NCI-H2196 (cell line): ENCODE data around the gene BTF3.
A peak's percentile ranks its signal among the peaks of the same experiment; 100 is the strongest.
"Not testable (repeated sequence)": the region's sequence is repeated elsewhere in the genome, so short reads cannot be mapped to it uniquely, and the experiment has no call there.

Experiments
- DNase-seq: peaks from one replicate; lab custom pipeline; 2025; ENCODE audit not compliant: unreplicated experiment; lab: John Stamatoyannopoulos, UW

The BTF3 gene

DNA sequence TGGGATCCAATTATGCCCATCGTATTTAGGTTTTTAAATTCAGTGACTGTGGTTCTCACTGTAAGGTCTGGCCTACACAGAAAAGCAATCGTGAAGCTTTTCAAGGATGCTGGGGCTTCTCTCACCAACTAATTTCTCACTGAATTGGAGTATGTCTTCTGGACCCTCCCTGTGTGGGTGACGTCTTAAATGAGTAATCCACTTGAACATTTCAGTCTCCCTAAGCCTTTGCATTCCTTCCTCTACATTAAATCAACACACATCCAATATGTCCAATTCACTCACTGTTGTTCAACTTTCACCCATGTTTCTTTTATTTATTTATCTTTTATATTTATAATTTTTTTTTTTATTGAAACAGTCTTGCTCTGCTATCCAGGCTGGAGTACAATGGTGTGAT, 12.5 kb upstream of the BTF3 start:
- DNase-seq, result no peak

DNA sequence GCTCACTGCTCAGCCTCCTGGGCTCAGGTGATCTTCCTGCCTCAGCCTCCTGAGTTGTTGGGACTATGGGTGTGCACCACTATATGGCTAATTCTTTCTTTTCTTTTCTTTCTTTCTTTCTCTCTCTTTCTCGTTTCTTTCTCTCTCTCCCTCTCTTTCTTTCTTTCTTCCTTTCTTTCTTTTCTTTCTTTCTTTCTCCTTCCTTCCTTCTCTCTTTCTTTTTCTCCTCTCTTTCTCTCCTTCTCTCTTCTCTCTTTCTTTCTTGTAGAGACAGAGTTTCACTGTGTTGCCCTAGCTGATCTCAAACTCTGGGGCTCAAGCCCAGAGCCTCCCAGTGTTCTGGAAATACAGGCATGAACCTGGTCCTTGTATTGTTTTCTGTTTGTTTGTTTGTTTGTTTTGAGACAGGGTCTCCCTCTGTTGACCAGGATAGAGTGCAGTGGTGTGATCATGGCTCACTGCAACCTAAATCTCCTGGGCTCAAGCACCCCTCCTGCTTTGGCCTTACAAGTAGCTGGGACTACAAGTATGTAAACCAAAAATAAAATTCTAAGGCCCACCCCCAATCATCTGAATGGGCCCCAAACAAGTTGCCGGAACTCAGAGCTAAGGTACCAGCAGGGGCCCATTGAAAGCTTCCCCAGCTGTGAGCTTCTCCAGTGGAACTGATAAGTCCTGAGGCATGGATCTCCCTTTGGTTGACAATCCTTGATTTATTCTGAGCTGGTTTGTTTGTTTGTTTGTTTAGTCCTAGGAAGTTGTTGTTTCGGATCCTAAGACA, 11.9 kb upstream of the BTF3 start:
- DNase-seq, result no peak

DNA sequence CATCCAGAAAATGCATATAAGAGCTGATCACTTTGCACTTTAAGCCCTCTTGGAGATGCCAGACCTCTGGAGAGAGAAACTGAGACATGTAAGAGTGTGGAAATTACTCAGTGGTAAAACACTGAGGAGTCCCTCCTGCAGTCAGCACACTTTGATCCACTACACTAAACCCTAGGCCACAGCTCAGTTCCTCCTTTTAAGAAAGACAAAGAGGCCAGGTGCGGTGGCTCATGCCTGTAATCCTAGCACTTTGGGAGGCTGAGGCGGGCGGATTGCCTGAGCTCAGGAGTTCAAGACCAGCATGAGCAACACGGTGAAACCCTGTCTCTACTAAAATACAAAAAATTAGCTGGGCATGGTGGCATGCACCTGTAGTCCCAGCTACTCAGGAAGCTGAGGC, 11.0 kb upstream of the BTF3 start:
- DNase-seq, result not testable (repeated sequence)

DNA sequence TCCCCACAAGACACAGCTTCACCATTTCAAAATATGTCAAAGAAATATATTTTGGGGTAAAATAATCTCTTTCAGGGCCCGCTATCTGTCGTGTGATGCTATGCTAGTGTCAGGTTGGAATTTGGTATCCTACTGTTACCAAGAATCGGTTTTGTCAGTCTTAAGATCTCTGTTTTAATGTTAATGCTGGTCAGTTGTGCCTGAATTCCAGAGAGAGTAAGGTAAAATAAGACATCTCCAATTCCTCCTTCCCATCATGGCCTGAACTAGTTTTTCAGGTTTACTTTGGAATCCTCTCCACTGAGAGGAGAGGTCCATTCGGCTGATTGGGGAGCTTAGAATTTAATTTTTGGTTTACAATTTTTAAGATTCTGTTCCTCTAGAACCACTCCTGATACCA, 10.4 kb upstream of the BTF3 start:
- no peak for DNase-seq

DNA sequence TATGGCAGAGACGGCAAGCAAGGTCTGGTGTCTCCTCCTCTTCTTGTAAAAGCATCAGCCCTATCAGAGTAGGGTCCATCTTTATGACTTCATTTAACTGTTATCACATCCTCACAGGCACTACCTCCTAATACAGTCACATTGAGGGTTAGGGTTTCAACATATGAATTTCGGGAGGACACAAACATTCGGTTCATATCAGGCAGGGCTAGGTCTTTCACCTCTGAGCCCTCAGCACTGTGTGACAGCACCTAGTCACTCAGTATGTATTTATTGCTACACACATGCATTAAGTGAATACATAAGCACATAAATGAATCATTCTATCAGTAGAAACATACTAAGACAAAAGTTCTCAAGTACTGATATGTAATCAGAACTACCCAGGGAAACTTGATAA, 9.4 kb upstream of the BTF3 start:
- DNase-seq, result no peak

DNA sequence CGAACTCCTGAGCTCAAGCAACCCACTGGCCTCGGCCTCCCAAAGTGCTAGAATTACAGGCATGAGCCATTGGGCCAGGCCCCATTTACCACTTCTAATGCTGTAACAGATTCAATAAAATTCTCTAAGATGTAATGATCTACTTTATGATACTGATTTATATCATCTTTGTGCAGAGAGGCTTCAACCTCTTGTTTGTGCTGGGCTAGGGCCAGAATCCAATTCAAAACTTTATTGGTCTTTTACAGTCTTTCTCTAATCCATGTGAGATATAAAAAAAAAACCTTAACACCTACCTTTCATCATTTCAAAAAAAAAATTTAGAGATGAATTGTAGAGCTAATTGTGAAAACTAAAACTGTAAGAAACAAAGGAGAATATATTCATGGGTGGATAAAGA, 8.2 kb upstream of the BTF3 start:
- DNase-seq, result no peak

DNA sequence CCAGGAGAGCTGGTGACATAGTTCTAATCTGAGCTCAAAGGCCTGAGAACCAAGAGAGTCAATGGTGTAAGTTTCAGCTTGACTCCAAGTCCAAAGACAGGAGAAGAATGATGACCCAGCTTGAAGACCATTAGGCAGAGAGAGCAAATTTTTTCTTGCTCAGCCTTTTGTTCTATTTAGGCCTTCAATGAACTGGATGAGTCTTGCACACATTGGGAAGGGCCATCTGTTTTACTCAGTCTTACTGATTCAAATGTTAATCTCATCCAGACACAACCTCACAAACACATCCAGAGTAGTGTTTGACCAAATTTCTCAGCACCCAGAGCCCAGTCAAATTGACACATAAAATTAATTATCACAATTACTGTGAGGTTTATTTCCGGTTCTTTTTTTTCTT, 7.1 kb upstream of the BTF3 start:
- no peak for DNase-seq

DNA sequence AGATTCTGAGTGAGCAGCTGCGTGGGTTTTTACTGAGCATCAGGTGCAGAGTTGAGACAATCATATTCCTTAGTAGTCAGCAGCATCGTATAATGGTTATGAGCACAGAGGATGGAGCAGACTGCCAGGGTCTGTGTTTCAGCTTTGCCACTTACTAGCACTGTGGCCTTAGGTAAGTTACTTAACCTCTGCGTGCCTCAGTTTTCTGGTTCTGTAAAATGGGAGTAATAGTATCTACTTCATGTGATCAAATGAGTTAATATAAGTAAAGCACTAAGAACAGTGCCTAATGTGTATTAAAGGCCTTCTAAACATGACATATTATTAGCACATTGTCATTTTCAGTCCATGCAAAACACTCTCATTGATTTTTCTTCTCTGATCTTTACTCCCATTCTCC, 4.8 kb upstream of the BTF3 start:
- no peak for DNase-seq

DNA sequence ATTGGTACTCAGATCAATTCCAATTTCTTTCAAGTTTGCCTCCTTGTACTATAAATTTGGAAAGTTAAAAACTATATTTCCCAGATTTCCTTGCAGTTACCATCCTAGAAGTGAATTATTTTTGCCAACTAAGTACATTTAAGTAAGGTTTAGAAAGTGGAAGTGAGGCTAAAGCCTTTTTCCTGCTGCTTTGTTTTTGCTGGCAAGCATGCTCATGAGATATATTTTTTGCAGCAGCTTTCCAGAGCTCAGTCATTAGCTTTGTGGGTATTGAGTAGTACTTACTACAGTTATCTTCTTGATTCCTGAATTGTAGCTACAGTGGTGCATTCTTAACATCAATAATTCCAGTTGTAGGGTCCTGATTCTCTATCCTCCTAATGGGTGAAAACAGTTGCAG, 3.5 kb upstream of the BTF3 start:
- DNase-seq, result no peak

DNA sequence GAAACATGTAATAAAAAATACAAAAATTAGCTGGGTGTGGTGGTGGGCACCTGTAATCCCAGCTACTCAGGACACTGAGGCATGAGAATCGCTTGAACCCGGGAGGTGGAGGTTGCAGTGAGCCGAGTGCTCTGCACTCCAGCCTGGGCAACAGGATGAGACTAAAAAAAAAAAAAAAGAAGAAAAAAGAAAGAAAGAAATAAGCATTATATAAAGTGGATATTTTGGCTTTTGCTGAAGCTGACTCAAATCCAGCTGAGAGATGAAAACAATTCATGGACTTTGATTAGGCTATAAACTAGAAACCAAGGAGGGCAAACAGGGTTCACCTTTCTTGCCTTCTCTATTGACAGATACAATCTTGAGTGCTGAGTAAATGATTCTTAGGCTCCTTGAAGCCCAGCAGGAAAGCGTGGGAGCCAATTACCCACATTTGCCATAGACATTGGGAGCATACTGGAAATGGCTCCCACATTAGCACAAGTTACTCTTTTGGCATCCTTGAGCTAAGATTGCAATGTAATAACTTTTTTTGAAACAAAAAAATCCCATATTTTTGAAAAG, 2.4 kb upstream of the BTF3 start:
- no peak for DNase-seq

DNA sequence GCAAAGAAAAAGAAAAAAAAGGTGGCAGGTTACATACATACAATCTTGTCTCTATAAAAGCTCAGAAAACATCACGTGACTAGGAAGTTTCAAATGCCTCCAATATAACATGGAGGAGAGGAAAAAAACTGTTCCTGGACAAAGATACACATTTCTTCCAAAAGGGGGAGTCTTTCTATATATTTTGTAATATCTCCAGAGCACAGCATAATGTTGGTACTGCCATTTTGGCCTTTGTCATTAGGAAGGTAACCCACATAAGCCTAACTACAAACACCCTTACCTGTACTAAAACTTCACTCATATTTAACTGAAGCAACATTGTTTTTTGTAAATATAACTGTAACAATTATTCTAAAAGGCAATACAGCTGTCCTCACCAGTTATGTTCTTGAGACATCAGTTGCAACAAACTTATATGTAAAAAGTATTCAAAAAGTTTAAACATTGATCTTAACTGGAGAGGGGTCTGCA, 1.2 kb upstream of the BTF3 start:
- DNase-seq, result peak; percentile 36

DNA sequence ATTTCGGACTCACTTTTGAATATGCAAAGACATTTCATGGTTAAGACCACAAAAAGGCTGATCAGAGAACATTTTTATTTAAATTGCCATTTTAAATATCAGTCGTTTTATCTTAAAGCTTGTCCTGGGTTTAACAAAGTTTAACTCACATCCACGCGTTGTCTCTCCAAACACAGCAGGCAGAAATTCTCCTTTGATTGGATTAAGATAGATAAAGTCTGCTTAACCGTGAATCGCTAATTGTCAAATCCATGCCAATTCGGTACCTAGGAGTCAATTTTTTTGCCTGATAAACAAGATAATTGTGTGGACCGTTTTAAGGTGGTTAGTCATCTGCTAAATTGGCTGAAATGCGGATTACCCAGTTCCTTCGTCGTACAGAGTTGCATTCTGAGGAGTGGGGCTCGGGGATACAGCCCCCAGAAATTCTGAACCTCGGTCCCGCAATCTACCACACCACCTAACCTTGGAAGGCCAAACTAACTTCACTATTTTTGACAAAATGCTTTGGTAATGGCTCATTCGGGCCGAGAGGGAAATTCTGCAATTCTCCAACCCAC, 665 bp upstream of the BTF3 start:
- DNase-seq, result no peak

DNA sequence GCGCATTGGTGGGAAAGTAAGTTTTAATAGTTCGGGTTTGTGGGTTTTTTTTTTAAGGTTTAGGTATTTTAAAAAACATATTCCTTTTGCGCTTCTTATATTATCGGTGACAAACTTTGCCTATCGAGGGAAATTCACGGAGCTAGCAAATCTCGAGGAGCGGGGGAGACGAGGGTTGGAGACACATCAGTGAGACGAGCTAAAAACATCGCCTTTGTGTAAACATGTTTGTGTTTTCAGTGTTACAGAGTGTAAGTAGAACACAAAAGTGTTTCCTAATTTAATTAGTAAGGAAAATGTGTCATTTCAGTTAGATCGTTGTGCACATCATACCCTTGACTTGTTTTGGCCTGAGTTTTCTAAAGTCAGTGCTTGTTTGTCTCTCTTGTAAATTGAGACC, 945 bp downstream of the BTF3 start:
- no peak for DNase-seq

DNA sequence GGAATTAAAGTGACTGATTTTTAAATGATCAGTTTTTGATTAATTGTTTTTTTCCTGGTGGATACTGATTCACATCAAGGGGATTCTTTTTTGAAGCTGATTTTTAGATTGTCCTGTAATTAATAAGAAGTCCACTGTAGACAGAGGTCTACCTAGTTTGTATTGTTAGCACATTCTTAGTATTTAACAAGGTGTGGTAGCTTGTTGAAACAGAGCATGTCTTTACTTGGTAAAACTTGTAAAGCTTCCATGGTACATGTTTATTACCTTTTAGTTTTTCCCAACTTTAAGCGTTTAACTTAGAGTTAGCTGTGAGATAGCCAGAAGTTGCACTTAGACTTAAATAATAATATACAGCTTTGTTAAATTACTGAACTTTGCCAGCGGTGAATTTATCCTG, 1.5 kb downstream of the BTF3 start:
- DNase-seq, result no peak

DNA sequence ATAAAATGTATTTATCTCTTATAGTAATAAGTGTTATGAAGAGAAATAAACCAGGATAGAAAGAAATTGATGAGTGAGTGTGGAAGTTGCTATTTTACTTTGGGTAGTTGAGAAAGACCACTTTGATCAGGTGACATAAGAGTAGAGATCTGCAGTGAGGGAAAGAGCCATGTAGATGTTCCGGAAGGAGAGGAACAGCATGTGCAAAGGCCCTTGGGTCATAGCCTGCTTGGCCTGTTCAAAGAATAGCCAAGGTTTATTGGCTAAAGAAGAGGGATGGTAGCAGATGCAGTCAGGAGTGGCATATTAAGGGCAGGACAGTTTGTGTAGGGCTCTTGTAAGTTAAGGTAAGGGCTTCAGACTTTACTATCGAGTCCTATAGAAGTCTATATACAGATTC, 3.2 kb downstream of the BTF3 start:
- no peak for DNase-seq

DNA sequence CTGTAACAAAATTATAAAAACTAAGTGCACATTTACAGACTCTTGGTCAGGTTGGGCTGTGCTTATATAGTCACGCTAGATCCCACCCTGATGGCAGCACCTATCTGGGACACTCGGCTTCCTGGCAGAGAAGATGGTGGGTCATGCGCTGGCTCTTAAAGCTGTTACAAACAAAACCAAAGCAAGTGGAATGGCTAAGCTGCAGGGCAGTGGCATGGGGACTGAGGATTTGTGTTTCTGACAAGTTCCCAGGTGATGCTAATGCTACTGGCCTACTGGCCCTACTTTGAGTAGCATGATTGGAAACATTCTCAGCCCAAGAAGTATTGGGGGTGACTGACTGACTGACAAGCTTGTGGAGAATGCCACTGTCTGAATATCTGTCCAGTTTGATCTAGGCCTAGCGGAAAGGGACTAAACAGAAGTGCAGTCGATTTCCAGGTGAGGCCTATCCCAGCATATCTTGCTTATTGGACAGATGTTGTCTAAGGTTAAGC, 8.3 kb downstream of the BTF3 start:
- no peak for DNase-seq

DNA sequence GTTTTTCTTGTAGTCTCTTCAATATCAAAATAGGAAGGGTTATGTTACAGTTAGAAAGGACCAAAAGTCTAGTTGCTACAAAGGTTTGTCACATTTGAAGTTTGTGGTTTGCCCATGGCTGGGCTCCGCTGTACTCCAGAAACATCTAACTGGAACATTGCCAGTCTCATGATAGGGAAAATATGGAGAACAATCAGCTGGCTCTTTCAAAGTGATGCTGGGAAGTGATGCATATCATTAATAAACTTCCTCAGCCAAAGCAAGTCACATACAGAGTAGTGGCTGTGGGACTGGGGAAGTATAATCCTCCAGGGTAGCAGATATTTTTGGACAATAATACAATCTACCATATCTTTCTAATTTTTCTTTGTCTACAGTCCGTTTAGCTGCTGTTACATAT, 8.8 kb downstream of the BTF3 start:
- no peak for DNase-seq

DNA sequence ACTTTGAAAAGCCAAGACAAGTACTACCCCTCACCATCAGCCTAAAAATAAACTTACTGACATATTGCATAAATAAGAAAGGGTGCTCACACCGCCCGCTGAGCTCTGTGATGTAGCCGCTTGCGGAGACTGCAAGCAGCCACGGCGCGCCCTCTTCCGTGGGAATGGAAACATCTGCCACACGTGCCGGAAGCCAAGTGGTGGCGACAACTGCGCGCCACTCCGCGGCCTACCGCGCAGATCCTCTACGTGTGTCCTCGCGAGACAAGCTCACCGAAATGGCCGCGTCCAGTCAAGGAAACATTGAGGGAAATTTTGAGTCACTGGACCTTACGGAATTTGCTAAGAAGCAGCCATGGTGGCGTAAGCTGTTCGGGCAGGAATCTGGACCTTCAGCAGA, 10.3 kb downstream of the BTF3 start:
- not testable (repeated sequence) for DNase-seq

DNA sequence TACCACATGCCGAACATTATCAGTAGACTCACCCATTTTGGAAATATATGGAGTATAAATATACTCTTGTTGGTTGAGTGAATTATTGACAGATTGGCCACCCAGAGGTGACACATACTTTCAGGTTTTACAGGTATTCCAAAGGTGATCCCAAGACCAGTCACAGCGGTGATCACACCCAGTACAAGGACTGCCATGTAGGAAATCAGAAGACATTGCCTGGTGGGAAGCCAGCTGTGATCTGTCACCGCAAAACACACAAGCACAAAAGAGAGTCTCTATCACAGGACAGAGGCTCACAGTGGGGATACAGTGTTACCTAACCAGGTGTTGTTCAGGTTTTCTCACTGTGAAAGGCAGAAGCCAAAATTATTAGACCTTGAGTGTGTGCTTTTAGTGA, 15.8 kb downstream of the BTF3 start:
- DNase-seq, result no peak

DNA sequence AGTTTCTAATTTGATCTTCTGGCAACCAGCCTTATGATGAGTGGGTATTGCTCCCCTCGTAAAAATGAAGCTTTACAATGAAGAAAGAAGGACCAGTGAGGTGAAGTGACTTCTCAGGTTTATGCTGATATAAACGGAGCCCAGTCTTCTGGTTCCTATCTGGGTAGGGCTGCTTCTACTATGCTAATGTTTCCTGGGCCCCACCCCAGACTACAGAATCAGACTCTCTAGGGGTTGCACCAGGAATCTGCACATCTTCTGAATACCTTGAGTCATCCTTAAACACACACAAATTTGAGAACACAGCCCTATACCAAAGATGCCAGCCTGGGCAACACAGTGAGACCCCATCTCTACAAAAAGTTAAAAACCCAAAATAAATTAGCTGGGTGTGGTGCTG, 16.2 kb downstream of the BTF3 start:
- DNase-seq, result peak; percentile 22

DNA sequence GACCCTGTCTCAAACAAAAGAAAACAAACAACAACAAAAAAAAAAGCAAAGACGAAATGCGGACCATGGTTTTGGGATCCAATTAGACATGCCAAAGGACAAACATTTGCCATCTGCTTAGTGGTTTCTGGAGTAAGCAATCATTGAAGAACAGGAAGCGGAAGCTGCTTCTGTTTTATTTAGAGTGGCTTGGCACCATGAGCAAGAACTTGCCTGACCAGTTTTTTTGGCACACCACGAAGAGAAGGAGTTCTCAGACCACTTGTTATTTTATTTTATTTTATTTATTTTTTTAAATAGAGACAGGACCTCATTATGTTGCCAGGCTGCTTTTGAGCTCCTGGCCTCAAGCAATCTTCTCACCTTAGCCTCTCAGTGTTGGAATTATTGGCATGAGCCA, 17.0 kb downstream of the BTF3 start:
- DNase-seq, result peak; percentile 69

DNA sequence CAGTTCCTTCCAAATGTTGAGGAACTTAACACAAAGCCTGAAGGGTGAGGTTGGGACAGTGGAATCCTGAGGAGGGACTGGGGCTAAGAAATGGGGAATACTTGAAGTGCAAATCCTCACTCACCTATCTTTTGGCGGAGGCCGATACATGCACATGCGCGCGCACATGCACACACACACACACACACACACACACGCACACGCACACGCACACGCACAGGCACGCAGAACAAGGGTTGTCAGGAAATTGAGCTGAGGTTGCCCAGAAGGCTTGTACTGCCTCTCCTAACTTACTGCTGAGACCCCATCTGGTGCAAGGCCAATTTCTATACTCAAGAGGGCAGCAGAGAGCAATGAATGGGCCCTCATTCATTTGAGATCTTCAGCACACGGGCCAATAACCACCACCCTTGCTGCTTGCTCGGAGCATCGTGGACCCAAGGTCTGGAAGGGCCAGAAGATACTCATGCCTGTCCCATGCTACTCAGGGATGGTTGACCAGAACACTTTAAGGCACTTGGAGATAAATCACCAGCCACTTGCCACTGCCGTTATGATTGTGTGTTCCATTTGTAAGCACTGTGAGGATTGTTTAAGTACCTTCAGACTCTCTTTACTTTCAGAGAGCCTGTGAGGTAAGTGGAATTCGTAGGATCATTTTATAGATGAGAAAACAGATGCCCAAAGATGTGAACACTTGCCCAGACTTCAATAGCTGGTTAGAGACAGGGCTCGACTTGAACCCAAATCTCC, 21.5 kb downstream of the BTF3 start:
- DNase-seq, result peak; percentile 53
